GM19397 (cell line): ENCODE measurements around the gene FCRL4.

Source experiments
- ATAC-seq: cut with Tn5 transposase; IDR thresholded peaks from one replicate; pipeline ENCODE4 v1.9.1; 2021; ENCODE audit warnings: mild to moderate bottlenecking, moderate library complexity; ENCODE audit not compliant: unreplicated experiment

Gene FCRL4

DNA sequence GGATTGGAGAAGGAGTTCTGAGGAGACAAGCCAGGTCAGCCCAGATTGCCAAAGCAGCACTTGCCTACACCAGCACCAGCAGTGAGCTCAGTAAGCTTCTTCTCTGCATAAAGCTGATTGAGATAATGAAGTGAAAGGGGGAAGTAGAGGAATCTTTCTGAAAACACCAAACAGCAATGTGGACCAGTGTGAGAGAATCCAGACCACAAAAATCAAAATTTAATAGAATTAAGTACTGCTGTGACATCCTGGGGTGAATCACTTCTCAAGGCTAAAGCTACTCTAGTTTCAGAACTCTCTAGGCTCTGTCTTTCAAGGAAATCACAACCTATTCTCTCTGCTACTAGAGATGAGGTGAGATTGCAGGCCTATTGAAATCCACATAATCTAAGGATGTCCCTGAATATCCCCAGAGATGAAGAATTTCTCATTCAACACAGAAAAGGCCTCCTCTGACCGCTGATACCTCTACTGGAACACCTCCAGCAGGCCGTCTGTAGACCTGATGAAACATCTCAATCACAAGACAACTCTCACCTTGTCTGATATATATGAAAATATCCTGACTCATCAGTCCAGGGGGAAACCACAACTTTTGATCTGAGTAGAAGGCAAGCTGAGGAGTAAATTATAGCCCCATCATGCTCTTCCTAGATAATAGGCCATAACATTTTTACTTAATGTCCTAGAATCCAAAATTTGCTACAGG, at the start of gene FCRL4:
Gene FCRL4, minus strand, starts transcription at position 127 of the 709 bp plus-strand sequence. CDS start 141 bp downstream, outside the sequence.
- ATAC-seq: peak; percentile 49

- no peak for ATAC-seq
Observed at GRCh38 chr1:157646144-157646543, 48.3 kb upstream of the FCRL4 start.

DNA sequence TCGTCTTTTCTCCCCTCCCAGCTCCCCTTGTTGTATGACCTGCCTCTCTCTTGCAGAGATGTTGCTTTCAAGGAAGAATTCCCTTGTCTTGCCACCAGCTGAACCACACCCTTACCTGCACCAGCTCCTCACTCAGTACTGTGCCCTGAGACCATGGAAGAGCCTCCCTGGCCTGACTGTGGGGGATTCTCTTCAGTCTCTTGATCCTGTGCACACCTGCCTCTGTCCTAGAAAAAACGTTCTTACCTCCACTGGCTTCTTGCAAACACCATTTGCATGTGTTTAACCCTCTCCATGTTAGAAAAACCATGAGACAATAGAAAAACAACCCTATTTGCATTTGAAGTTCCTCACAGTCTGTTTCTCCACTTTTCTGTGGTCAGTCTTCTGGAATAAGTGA, 43.3 kb upstream of the FCRL4 start:
- ATAC-seq: no peak

GRCh38 chr1:157639800-157640199, 41.9 kb upstream of the FCRL4 start:
- no peak for ATAC-seq

DNA sequence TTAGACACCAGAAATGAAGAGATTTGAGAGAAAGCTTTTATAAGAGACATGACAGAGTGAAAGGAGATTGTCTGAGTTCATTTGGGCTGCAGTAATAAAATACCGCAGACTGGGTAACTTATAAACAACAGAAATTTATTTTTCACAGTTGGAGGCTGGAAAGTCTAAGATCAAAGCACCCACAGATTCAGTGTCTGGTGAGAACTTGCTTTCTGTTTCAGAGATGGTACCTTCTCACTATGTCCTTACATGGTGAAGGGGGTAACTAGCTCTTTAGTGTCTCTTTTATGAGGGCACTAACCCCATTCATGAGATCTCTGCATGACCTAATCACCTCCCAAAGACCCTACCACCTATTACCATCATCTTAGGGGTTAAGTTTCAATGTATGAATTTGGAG, 30.9 kb upstream of the FCRL4 start:
- no peak for ATAC-seq

DNA sequence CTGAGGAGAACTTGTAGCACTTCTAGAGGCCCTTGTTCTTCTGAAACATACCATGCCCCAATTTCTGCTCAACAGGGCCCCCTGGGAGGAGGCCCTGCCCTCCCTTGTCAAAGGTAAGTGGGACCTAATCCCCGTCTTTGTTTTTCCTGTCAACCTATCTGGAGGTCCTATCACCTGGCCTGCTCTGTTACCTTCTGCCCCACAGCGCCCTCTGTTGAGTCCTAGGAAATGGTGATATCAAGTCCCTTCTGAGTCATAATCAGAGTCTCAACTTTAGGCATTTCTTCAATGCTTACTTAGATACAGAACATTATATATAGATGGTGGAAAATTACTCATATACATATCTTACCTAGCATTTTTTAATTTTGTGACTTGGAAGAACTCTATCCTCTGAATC, 28.2 kb upstream of the FCRL4 start:
- ATAC-seq: no peak

DNA sequence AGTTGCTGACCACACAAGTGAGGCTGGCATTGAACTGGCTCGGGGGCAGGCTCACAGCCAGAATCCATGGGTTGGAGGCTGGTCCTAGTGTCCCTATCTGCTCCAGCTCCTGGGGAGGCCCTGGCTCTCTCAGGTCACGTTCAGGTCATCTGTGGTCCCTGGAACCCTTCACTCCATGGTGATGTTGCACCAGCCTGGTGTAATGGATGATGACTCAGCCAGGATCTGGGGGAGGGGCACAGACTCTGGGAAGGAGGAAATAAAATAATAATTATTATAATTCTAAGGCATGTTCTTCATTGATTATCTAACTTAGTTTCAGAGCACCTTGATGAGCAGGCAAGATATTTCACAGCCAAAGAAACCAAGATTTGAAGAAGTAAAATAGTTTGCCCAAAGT, 26.6 kb upstream of the FCRL4 start:
- no peak for ATAC-seq

GRCh38 chr1:157622471-157622870, 24.6 kb upstream of the FCRL4 start:
- no peak for ATAC-seq

GRCh38 chr1:157618190-157618589, 20.3 kb upstream of the FCRL4 start:
- ATAC-seq: no peak

DNA sequence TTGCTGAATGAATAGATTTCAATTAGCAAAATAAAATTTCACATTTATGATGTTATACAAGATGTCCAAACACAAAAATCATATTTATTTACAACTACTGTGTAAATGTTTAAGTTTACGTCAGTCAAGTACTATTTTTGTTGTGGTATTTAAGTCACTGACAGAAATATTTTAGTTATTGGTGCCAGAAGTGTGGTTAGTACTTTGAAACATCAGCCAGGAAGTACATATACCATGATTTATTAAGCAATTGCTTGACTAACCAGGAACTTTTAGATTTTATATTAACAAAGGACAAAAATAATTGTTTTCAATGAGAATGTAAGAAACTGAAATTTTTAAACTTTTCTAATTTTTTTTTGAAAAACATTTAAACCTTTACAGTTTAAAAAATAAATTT, 2.4 kb upstream of the FCRL4 start:
- ATAC-seq: no peak

- ATAC-seq: no peak
Observed at GRCh38 chr1:157596384-157596783, 1.5 kb downstream of the FCRL4 start.

DNA sequence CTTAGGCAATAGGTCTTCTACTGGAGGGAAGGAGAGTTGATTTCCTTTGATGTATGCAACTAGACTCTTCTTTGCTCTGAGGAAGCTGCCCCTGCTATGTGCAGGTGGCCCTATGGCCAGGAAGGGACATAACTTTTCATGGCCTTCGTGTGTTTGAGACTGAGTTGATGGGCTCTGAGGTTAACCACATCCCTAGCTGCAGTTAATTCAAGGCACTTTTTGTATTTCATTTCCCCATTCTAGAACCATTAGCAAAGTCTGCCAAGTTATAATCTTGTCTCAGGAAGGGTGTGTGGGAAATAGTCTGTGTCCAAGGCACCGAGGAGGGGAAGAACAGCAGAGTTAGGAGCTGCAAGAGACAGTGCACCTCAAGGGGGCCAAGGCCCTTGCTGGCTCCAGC, 2.5 kb downstream of the FCRL4 start:
- ATAC-seq: peak; percentile 67

DNA sequence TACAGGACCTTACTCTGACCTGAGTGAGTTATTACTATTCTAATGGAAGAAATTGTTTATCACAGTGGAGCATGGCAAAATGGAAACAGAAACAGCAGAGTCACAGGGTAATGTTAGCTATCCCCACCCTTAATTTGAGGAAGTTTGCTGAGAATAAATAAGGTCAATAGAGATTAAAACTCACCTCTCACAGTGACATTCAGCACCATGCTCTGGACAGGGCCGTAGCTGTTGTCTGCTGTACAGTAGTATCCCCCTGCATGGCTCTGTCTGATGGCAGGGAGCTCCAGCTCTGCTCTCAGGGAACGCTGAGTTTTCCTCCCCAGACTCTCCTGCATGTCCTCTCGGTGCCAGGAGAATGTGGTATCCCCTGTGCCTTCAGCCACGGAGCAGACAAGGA, 11.9 kb downstream of the FCRL4 start:
- no peak for ATAC-seq

DNA sequence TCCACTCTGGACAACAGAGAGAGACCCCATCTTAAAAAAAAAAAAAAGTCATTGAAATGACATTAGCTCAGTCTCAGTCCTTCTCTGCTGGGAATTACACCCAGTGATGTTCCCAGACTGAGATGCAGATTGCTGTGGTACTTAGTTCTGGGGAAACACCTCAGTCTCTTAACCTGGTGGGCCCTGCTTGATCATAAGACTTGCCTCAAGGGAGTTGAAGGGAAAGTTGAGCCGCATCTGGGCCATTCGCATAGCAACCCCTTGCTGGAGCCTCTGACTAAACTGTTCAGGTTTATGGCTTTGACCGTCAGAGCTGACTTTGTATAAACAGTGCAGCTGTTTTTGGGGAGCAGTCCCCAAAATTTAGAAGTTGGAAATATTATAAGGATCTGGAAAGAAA, 13.4 kb downstream of the FCRL4 start:
- no peak for ATAC-seq

DNA sequence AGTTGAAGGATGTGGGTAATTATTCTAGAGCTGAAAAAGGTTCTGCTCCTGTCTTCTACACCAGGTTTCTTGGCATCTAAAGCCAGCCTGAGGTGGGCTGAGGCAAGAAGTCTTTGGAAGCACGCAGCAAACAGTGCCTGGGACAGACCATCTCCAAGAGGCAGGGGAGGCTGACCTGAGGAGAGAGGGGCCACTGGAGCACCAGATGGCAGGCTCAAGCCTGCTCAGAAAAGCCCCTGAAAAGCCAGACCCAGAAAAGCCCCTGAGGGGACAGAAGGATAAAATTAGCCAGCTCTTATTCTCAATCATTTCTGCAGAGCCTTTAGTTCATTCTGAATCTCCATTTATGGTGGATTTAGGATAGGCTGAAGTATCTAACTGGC, 17.1 kb downstream of the FCRL4 start:
- no peak for ATAC-seq

DNA sequence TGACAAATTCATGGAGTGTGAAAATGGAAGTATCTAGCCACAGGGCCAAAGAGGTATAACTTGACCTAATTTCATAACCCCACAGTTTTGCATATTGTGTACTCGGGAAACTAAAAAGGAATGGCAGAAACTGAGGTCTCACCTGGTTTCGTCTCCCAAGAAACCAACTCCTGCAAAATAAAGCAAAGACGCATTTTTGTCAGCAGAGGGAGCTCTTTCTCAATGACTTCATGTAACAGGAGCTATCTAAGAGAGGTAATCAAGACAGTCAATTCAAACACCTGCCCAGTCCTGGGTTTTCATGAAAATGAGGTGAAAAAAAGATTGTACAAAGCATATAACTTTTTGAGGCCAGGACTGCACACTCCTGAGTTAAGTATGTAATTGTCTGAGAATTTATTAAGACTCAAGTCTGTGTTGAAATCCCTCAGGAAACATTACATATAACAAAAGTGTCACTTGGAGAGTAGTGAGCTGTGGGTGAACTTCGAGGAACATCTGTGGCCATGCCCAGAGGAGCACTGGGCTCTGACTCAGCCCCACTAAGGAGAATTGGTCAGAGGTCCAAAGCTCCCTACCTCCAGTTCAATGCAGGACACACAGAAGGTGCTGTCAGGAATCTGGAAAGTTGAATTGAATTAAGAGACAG, 17.6 kb downstream of the FCRL4 start:
- no peak for ATAC-seq

- no peak for ATAC-seq
Observed at GRCh38 chr1:157577420-157577819, 20.5 kb downstream of the FCRL4 start.

GRCh38 chr1:157575744-157576143, 22.1 kb downstream of the FCRL4 start:
- peak; percentile 73 for ATAC-seq

GRCh38 chr1:157574836-157575235, 23.0 kb downstream of the FCRL4 start:
- ATAC-seq: no peak

DNA sequence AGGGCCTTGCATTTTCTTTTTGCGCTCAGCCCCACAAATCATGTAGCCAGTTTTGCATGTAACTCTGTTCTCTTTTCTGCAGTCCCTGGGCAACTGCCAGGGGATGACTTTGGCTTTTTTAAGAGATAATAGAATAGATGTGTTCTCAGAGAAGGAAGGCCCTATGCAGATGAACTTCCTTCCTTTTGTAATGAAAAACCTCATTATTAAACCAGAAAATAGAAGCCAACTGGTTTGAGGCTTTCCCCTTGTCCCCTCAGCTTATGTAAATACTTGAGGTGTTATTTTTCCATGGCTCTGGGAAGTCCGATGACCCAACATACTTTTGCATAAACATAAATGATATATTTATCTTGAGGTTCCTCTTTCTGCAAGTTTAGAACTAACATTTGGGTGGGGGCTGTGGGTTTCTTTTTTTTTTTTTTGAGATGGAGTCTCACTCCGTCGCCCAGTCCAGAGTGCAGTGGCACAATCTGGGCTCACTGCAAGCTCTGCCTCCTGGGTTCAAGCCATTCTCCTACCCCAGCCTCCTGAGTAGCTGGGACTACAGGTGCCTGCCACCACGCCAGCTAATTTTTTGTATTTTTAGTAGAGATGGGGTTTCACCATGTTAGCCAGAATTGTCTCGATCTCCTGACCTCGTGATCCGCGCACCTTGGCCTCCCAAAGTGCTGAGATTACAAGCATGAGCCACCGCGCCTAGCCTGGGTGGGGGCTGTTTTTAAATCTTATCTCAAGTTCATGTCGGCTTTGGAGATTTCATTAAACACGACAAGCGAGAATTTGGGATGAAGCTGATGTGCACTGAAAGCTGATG, 31.2 kb downstream of the FCRL4 start:
- peak; percentile 33 for ATAC-seq

DNA sequence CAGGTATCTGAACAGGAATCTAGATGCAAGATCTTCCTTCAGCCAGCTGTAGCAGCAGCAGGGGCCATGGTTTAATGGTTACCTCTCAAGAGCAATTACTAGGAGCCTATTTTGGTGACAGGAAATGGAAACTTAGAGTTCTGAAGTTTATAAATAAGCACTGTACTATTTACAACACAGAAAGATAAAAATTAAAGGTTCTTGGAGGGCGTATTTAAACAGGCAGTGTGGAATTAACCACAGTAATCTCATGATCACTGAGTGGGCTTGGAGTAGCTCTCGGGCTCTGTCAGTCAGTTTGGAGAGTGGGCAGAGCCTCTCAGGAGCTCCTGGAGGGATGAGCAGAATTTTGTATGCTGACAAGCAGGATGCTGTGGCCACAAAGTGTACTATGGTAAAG, 35.4 kb downstream of the FCRL4 start:
- ATAC-seq: peak; percentile 69

DNA sequence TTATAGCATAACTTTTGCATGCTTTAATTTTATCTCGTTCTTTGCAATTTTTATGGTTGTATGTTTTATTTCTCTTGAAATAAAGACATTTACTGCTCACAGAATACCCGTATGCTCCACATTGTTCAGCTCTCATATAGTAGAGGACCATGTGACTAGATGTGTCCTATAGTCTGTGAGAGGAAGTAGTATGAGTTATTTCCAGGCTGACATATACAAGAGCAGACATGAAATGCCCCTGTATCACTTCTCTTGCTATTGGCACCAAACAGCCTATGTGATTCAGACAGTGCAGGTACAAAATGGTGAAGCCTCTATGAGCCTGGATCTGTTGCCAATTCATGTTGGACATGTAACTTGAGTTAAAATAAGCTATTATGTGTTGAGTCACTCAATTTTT, 39.8 kb downstream of the FCRL4 start:
- ATAC-seq: no peak
